ENCODE results near the gene CDK2. TPM values are rescaled to one million over a fixed set of nuclear protein-coding genes. Genes with fewer than 3 reads are reported as not detected.
A peak's percentile ranks its signal among the peaks of the same experiment; 100 is the strongest.
"Not testable (repeated sequence)": the region's sequence is repeated elsewhere in the genome, so short reads cannot be mapped to it uniquely, and the experiment has no call there.

CDK2 gene
- total RNA-seq (ENCODE audit: low replicate concordance), result 52.8 and 82.8 TPM in 2 replicates
- long read RNA-seq, transcript CDK2-201 (7 exons, 2,296 nt), result major isoform, 30 of 41 reads
- long read RNA-seq, partial matches to known transcripts, result 5 of 41 reads
- long read RNA-seq, other reads (novel, unspliced or antisense), result 5 of 41 reads

GRCh38 chr12:55966408-55967281, at the start of gene CDK2:
CDK2 (plus strand) TSS chr12:55966830; CDS start chr12:55967009, 179 bp downstream.
- H3K36me3 Mint-ChIP-seq, result peaks cover 8% of the 10 kb centered on the region
- peak within 1 kb of the TSS; percentile 94 for H3K27ac Mint-ChIP-seq
- peaks cover 23% of the 10 kb centered on the region for H3K4me1 Mint-ChIP-seq (ENCODE audit: unreplicated experiment)
- TF ChIP-seq CTCF (conservative IDR thresholded peaks at IDR 0.05), result no peak
- H3K4me3 Mint-ChIP-seq, result peak within 1 kb of the TSS; percentile 96
- H3K9me3 Mint-ChIP-seq, result no peaks in the 10 kb centered on the region
- DNase-seq (ENCODE audit: extremely low spot score, unreplicated experiment), result peak; percentile 91
- H3K27me3 Mint-ChIP-seq, result no peaks in the 10 kb centered on the region

- H3K27me3 Mint-ChIP-seq; H3K4me3 Mint-ChIP-seq; DNase-seq (ENCODE audit: extremely low spot score, unreplicated experiment); H3K9me3 Mint-ChIP-seq; H3K27ac Mint-ChIP-seq; H3K4me1 Mint-ChIP-seq (ENCODE audit: unreplicated experiment): not testable (repeated sequence)
- peaks cover 12% of the 10 kb centered on the region for H3K36me3 Mint-ChIP-seq
Measured at GRCh38 chr12:55919032-55919431, 47.6 kb upstream of the CDK2 start.

- H3K27me3 Mint-ChIP-seq, result no peaks in the 10 kb centered on the region
- peaks cover 15% of the 10 kb centered on the region for H3K4me1 Mint-ChIP-seq (ENCODE audit: unreplicated experiment)
- H3K4me3 Mint-ChIP-seq, result no peak overlapping the region
- no peak overlapping the region for H3K27ac Mint-ChIP-seq
- no peak for TF ChIP-seq CTCF (conservative IDR thresholded peaks at IDR 0.05)
- DNase-seq (ENCODE audit: extremely low spot score, unreplicated experiment), result no peak
- H3K36me3 Mint-ChIP-seq, result peaks cover 8% of the 10 kb centered on the region
- no peaks in the 10 kb centered on the region for H3K9me3 Mint-ChIP-seq
Measured at GRCh38 chr12:55922126-55922525, 44.5 kb upstream of the CDK2 start.

GRCh38 chr12:55923648-55924047, 43.0 kb upstream of the CDK2 start:
- peaks cover 11% of the 10 kb centered on the region for H3K36me3 Mint-ChIP-seq
- peaks cover 15% of the 10 kb centered on the region for H3K4me1 Mint-ChIP-seq (ENCODE audit: unreplicated experiment)
- not testable (repeated sequence) for H3K4me3 Mint-ChIP-seq

GRCh38 chr12:55925371-55925770, 41.3 kb upstream of the CDK2 start:
- no peak for DNase-seq (ENCODE audit: extremely low spot score, unreplicated experiment)
- Mint-ChIP-seq H3K27ac (peak overlapping the region; percentile 100), H3K9me3 (no peaks in the 10 kb centered on the region), H3K4me3 (peak overlapping the region; percentile 94), H3K27me3 (no peaks in the 10 kb centered on the region), H3K36me3 (peaks cover 11% of the 10 kb centered on the region), H3K4me1 (ENCODE audit: unreplicated experiment) (peaks cover 23% of the 10 kb centered on the region)
- no peak for TF ChIP-seq CTCF (conservative IDR thresholded peaks at IDR 0.05)

More at GRCh38 chr12:55923648-55924047, 43.0 kb upstream of the CDK2 start:
- not testable (repeated sequence) for H3K27me3 Mint-ChIP-seq; H3K9me3 Mint-ChIP-seq; DNase-seq (ENCODE audit: extremely low spot score, unreplicated experiment); H3K27ac Mint-ChIP-seq

- Mint-ChIP-seq H3K9me3 (no peaks in the 10 kb centered on the region), H3K4me3 (peak overlapping the region; percentile 94), H3K4me1 (ENCODE audit: unreplicated experiment) (peaks cover 30% of the 10 kb centered on the region), H3K27me3 (peaks cover under 1% of the 10 kb centered on the region), H3K36me3 (peaks cover 11% of the 10 kb centered on the region), H3K27ac (peak overlapping the region; percentile 100)
- DNase-seq (ENCODE audit: extremely low spot score, unreplicated experiment), result no peak
- TF ChIP-seq CTCF (conservative IDR thresholded peaks at IDR 0.05), result no peak
Measured at GRCh38 chr12:55925870-55926737, 40.5 kb upstream of the CDK2 start.

All from type B pancreatic cell (in vitro differentiated cells).